RWPE2 (cell line): Measurements from ENCODE around the gene RIC8B.
"Not testable (repeated sequence)": the region's sequence is repeated elsewhere in the genome, so short reads cannot be mapped to it uniquely, and the experiment has no call there.

Experiments used
- ATAC-seq: fragments of 200-7000 bp; cut with Tn5 transposase; 3 replicates; pipeline ENCODE4 v1.9.1; 2021; ENCODE audit warnings: low read depth
- DNase-seq: peaks from one replicate; pipeline ENCODE4 v3.0.0-alpha.2; 2020; ENCODE audit warnings: low spot score
- H3K27ac ChIP-seq: fragments of 450-650 bp; 2 replicates; pipeline ENCODE4 v1.5.1; 2017; ENCODE audit warnings: mild to moderate bottlenecking; ENCODE audit not compliant: poor library complexity, severe bottlenecking
- H3K27me3 ChIP-seq: fragments of 250-450 bp; sonication (Bioruptor Pico); 2 replicates; pipeline ENCODE4 v1.5.1; 2021; ENCODE audit warnings: mild to moderate bottlenecking, moderate library complexity; ENCODE audit not compliant: insufficient read depth, poor library complexity, severe bottlenecking
- H3K36me3 ChIP-seq: fragments of 250-450 bp; sonication (Bioruptor Pico); 2 replicates; pipeline ENCODE4 v1.5.1; 2020; ENCODE audit warnings: low read depth, mild to moderate bottlenecking, moderate library complexity
- H3K4me1 ChIP-seq: fragments of 250-450 bp; sonication (Bioruptor Pico); 2 replicates; pipeline ENCODE4 v1.5.1; 2021; ENCODE audit warnings: mild to moderate bottlenecking, moderate library complexity; ENCODE audit not compliant: insufficient read depth, poor library complexity, severe bottlenecking
- H3K4me3 ChIP-seq: fragments of 250-450 bp; sonication (Bioruptor Pico); 2 replicates; pipeline ENCODE4 v1.5.1; 2021; ENCODE audit warnings: mild to moderate bottlenecking, moderate library complexity; ENCODE audit not compliant: severe bottlenecking
- H3K9me3 ChIP-seq: fragments of 250-450 bp; sonication (Bioruptor Pico); 2 replicates; pipeline ENCODE4 v1.5.1; 2021; ENCODE audit warnings: mild to moderate bottlenecking, moderate library complexity; ENCODE audit not compliant: severe bottlenecking
- CTCF ChIP-seq: fragments of 450-650 bp; IDR thresholded peaks from one replicate; pipeline ENCODE4 v1.5.1; 2017; ENCODE audit warnings: mild to moderate bottlenecking, moderate library complexity; ENCODE audit not compliant: poor library complexity, severe bottlenecking

The RIC8B gene, protein sequence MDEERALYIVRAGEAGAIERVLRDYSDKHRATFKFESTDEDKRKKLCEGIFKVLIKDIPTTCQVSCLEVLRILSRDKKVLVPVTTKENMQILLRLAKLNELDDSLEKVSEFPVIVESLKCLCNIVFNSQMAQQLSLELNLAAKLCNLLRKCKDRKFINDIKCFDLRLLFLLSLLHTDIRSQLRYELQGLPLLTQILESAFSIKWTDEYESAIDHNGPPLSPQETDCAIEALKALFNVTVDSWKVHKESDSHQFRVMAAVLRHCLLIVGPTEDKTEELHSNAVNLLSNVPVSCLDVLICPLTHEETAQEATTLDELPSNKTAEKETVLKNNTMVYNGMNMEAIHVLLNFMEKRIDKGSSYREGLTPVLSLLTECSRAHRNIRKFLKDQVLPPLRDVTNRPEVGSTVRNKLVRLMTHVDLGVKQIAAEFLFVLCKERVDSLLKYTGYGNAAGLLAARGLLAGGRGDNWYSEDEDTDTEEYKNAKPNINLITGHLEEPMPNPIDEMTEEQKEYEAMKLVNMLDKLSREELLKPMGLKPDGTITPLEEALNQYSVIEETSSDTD

DNA sequence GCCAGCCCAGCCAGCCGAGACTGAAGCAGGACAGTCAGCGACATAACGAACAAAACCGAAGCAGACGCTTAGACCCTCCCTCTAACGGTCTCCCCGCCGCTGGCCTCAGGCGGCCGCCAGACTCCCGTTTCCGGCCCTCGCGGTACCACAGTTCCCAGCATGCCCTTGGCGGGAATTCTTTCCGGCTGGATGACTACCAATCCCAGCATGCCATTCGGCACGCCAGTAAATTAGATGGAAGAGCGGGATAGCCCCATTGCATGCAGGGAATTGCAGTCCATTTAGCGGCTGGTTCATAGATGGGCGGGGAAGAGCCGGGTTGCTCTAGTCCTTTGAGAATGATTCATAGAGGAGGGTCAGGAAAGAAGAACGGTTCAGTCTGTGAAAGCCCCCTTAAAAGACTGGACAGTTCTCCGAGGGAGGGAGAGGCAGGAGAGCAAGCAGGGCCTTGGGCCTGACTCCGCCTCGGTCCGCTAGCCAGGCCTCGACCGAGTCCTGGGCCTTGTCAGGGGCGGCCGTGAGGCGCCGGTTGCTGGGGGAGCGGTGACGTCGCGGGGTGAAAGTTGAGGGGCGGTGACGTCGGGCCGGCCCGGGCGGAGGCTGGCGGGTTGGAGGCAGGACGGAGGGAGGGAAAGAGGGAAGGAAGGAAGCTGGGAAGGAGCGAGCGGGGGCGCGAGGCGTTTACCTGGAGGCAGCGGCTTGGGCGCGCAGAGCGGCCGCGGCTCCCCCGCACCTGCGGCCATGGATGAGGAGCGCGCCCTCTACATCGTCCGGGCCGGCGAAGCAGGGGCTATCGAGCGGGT lies at the start of gene RIC8B:
RIC8B (plus strand) TSS at position 678 of the 803 bp plus-strand sequence; CDS start at position 742, 64 bp downstream.
- Histone ChIP-seq H3K36me3 (no peaks in the 10 kb centered on the region), H3K27me3 (no peaks in the 10 kb centered on the region), H3K4me1 (peaks cover 5% of the 10 kb centered on the region), H3K27ac (peak within 1 kb of the TSS; percentile 61), H3K4me3 (peak within 1 kb of the TSS; percentile 62), H3K9me3 (no peaks in the 10 kb centered on the region)
- DNase-seq (peak; percentile 94), ATAC-seq (peak; percentile 93)
- no peak for TF ChIP-seq CTCF

DNA sequence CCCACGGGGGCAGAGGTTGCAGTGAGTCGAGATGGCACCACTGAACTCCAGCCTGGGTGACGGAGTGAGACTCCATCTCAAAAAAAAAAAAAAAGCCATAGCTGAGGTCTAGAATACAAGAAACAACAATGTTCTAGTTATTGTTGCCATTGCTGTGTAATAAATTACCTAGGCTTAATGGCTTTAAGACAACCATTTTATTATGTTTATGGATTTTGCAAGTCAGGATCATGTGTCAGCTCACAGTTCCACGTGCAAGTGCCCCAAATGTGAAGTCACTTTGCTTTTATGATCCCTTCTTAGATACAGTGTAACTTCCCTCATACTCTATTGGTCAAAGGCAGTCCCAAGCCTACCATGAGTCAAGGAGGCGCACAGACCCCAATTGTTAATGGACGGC lies 49.5 kb upstream of the RIC8B start:
- H3K4me1 ChIP-seq: no peaks in the 10 kb centered on the region
- no peak for DNase-seq
- H3K9me3 ChIP-seq: no peaks in the 10 kb centered on the region

GRCh38 chr12:106726603-106727202 lies 47.8 kb upstream of the RIC8B start:
- not testable (repeated sequence) for ATAC-seq, H3K27ac ChIP-seq, H3K9me3 ChIP-seq, H3K4me3 ChIP-seq, DNase-seq, H3K27me3 ChIP-seq, H3K4me1 ChIP-seq, H3K36me3 ChIP-seq

More for the DNA sequence above, 49.5 kb upstream of the RIC8B start:
- H3K4me3 ChIP-seq: no peak overlapping the region
- peaks cover 2% of the 10 kb centered on the region for H3K27me3 ChIP-seq
- no peak for TF ChIP-seq CTCF
- H3K36me3 ChIP-seq: no peaks in the 10 kb centered on the region
- no peak overlapping the region for H3K27ac ChIP-seq
- ATAC-seq: no peak

DNA sequence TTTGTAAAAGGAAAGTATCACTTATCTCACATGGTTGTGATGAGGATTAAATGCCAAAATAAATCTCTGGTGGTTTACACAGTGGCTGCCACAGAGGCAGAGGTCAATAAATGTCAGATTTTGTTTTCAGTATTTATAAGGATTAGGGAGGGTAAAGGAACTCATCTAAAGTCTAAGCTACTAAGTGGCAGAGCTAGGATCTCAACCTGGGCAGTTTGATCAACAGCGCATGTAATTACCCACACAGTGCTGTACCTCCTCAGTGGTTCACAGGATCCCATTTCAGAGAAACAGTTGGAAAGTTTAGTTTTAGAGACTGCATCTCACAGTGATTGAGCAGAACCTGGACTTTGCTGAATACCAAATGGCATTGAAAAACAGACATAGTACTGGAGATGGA lies 44.9 kb upstream of the RIC8B start:
- Histone ChIP-seq H3K27me3 (no peaks in the 10 kb centered on the region), H3K27ac (no peak overlapping the region), H3K4me3 (no peak overlapping the region), H3K9me3 (no peaks in the 10 kb centered on the region), H3K36me3 (no peaks in the 10 kb centered on the region), H3K4me1 (no peaks in the 10 kb centered on the region)
- no peak for TF ChIP-seq CTCF
- DNase-seq: no peak
- ATAC-seq: no peak

DNA sequence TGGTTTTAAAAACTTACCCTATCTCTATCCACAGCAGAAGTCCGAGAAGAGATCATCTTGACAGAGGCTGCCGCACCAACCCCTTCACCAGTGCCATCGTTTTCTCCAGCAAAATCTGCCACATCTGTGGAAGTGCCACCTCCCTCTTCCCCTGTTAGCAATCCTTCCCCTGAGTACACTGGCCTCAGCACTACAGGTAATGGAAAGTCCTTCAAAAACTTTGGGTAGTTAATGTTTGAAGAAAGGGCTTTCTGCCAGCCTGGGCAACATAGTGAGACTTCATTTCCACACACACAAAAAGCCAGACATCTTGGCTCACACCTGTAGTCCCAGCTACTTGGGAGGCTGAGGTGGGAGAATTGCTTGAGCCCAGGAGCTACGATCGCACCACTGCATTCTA lies 41.6 kb upstream of the RIC8B start:
- no peak overlapping the region for H3K4me3 ChIP-seq
- H3K27me3 ChIP-seq: peaks cover 3% of the 10 kb centered on the region
- no peak overlapping the region for H3K27ac ChIP-seq
- H3K9me3 ChIP-seq: no peaks in the 10 kb centered on the region
- ATAC-seq: no peak
- no peak for DNase-seq
- no peaks in the 10 kb centered on the region for H3K36me3 ChIP-seq
- H3K4me1 ChIP-seq: no peaks in the 10 kb centered on the region
- no peak for TF ChIP-seq CTCF
